ENCODE measurements around the gene DVL2. TPM values are rescaled to one million over a fixed set of nuclear protein-coding genes. Genes with fewer than 3 reads are reported as not detected.
A peak's percentile ranks its signal among the peaks of the same experiment; 100 is the strongest.

Gene DVL2
- total RNA-seq, result 17.2 TPM

- peak within 1 kb of the TSS; percentile 74 to 83 for H3K27ac ChIP-seq
- peak; percentile 82 to 97 for DNase-seq (ENCODE audit: low spot score in 2 of 2)
- no peak for TF ChIP-seq CTCF (IDR thresholded peaks at IDR 0.05)
- H3K36me3 ChIP-seq, result peaks cover 20 to 31% of the 10 kb centered on the region in 2 donors
- H3K4me3 ChIP-seq, result peak within 1 kb of the TSS; percentile 86 to 96
- H3K4me1 ChIP-seq, result peaks cover 8 to 17% of the 10 kb centered on the region in 2 donors
- no peaks in the 10 kb centered on the region for H3K9me3 ChIP-seq
- H3K27me3 ChIP-seq, result no peaks in the 10 kb centered on the region
- intact Hi-C loops (cut with DNase I), result no loop called here
These were observed at the start of gene DVL2 for GRCh38 chr17:7234083-7234951. TSS of gene DVL2 (minus strand) at chr17:7234517. CDS start at chr17:7234262, 255 bp downstream.

GRCh38 chr17:7283471-7284216, 49.3 kb upstream of the DVL2 start:
- H3K4me1 ChIP-seq, result peaks cover 9 to 16% of the 10 kb centered on the region in 2 donors
- H3K9me3 ChIP-seq, result no peaks in the 10 kb centered on the region
- no peaks in the 10 kb centered on the region for H3K27me3 ChIP-seq
- no peaks in the 10 kb centered on the region for H3K36me3 ChIP-seq
- intact Hi-C loops (cut with DNase I), result no loop called here
- DNase-seq (ENCODE audit: low spot score in 2 of 2), result no peak
- TF ChIP-seq CTCF (IDR thresholded peaks at IDR 0.05), result no peak
- no peak overlapping the region for H3K27ac ChIP-seq
- no peak overlapping the region for H3K4me3 ChIP-seq

GRCh38 chr17:7282752-7283321, 48.5 kb upstream of the DVL2 start:
- peaks cover 9 to 16% of the 10 kb centered on the region in 2 donors for H3K4me1 ChIP-seq
- TF ChIP-seq CTCF (IDR thresholded peaks at IDR 0.05), result no peak

DNA sequence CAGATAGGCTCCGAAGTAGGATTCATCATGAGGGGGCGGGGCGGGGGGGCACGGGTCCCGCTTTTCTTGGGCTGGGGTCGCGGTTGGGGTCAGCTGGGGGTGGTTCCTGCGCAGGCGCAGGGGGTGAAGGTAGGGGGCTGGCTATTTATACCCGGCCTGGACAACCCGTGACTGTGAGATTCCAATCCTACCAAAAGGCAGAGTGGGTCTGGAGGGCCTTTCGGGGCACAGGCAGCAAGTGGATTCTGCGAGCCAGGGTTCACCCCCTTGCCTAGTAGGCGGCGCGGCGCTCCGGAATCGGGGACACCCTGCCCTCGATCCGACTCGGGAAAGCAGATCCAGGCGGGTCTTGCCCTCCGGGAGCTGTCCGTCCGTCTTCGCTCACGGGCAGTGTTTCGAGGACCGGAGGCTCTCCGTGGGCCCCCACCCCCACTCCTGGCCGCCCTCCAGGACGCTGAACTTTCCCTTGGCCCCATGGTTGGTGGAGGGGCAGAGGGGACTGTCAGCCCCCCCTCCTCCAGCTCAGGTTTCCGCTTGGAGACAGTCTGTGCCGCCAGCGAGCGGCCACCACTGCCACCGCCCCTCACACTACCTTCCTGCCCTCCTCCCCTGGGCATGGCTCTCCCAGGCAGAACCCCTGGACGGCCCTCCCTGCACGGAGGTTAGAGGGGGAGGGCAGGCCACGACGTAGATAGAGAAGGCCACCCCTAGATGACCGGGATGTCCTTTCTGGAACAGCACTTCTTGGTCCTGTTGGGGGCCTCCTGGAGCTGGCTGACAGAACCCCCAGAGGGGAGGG, 47.8 kb upstream of the DVL2 start:
- H3K4me3 ChIP-seq, result peak overlapping the region; percentile 56
- DNase-seq (ENCODE audit: low spot score in 2 of 2), result no peak
- peaks cover 9 to 16% of the 10 kb centered on the region in 2 donors for H3K4me1 ChIP-seq
- intact Hi-C loops (cut with DNase I), result loop anchor here (1.0 to 2.0 kb wide), 2 partner anchors 30 to 67 kb away; partner anchors contain the start of gene ELP5
- no peak overlapping the region for H3K27ac ChIP-seq
- H3K27me3 ChIP-seq, result no peaks in the 10 kb centered on the region
- H3K9me3 ChIP-seq, result no peaks in the 10 kb centered on the region
- no peaks in the 10 kb centered on the region for H3K36me3 ChIP-seq
- TF ChIP-seq CTCF (IDR thresholded peaks at IDR 0.05), result no peak

More at GRCh38 chr17:7282752-7283321, 48.5 kb upstream of the DVL2 start:
- Histone ChIP-seq H3K27ac (no peak overlapping the region), H3K27me3 (no peaks in the 10 kb centered on the region), H3K4me3 (peak overlapping the region in 1 of 2 donors; percentile 56), H3K36me3 (no peaks in the 10 kb centered on the region), H3K9me3 (no peaks in the 10 kb centered on the region)
- intact Hi-C loops (cut with DNase I), result no loop called here
- DNase-seq (ENCODE audit: low spot score in 2 of 2), result no peak
